Measurements from ENCODE around the gene GTF3C1. TPM values are rescaled to one million over a fixed set of nuclear protein-coding genes. Genes with fewer than 3 reads are reported as not detected.
"Not testable (repeated sequence)": the region's sequence is repeated elsewhere in the genome, so short reads cannot be mapped to it uniquely, and the experiment has no call there.

GTF3C1 gene
- total RNA-seq, 1 donor, result 38.5 TPM

- Histone ChIP-seq H3K4me3 (ENCODE audit: low read length) (no peak overlapping the region), H3K27me3 (ENCODE audit: insufficient read depth, low read length) (no peaks in the 10 kb centered on the region), H3K4me1 (ENCODE audit: insufficient read depth, low read length) (peaks cover 57% of the 10 kb centered on the region), H3K9me3 (ENCODE audit: low read depth, low read length) (no peaks in the 10 kb centered on the region)
Observed at GRCh38 chr16:27460663-27461482, 88.8 kb downstream of the GTF3C1 start.

GRCh38 chr16:27460213-27460612 lies 89.5 kb downstream of the GTF3C1 start:
- H3K4me1 ChIP-seq (ENCODE audit: insufficient read depth, low read length), result peaks cover 64% of the 10 kb centered on the region
- H3K4me3 ChIP-seq (ENCODE audit: low read length), result no peak overlapping the region
- no peaks in the 10 kb centered on the region for H3K9me3 ChIP-seq (ENCODE audit: low read depth, low read length)
- no peaks in the 10 kb centered on the region for H3K27me3 ChIP-seq (ENCODE audit: insufficient read depth, low read length)

DNA sequence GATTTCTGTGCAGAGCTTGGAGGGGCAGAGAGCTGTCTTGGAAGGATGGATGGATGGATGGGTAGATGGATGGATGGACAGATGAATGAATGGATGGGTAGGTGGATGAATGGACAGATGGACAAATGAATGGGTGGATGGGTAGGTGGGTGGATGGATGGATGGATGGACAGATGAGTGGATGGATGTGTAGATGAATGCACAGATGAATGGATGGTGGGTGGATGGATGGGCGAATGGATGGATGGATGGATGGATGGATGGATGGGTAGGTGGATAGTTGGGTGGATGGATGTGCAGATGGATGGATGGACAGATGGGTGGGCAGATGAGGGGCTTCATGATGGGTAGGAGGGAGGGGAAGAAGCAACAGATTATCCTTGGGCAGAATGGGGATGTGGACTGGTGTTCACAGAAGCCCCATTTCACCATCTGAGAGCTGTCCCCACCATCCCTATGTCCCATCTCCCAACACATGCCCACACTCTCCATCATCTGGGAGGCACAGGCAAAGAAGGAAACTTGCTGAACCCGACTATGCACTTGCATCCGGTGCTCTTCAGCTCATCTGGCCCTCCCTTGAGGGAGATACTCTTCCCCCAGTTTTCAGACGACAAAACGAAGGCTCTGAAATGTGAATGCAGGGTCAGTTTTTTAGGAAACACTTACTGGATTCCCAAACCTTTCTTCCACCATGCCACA lies 90.6 kb downstream of the GTF3C1 start:
- H3K27me3 ChIP-seq (ENCODE audit: insufficient read depth, low read length), result no peaks in the 10 kb centered on the region
- no peaks in the 10 kb centered on the region for H3K9me3 ChIP-seq (ENCODE audit: low read depth, low read length)
- H3K4me3 ChIP-seq (ENCODE audit: low read length), result no peak overlapping the region
- H3K4me1 ChIP-seq (ENCODE audit: insufficient read depth, low read length), result peaks cover 53% of the 10 kb centered on the region

DNA sequence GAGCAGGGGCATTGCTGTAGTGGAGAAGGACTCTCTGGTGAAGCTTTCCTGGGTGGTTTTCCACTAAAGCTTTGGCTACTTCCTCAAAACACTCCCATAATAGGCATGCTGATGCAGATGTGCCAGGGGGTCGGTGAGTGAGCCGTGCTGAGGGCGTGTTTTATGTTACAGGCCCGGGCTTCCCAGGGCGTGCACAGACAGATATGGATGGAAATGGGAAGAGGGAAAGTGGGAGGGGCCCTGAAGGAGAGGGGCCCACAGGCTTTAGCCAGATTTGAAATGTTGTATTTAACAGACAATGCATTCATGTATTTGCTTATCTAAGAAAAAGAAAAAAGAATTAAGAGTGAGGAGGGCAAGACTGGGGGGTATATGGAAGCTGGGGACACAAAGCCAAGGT lies 91.5 kb downstream of the GTF3C1 start:
- Histone ChIP-seq H3K9me3 (ENCODE audit: low read depth, low read length) (no peaks in the 10 kb centered on the region), H3K4me1 (ENCODE audit: insufficient read depth, low read length) (peaks cover 46% of the 10 kb centered on the region), H3K4me3 (ENCODE audit: low read length) (no peak overlapping the region), H3K27me3 (ENCODE audit: insufficient read depth, low read length) (no peaks in the 10 kb centered on the region)

DNA sequence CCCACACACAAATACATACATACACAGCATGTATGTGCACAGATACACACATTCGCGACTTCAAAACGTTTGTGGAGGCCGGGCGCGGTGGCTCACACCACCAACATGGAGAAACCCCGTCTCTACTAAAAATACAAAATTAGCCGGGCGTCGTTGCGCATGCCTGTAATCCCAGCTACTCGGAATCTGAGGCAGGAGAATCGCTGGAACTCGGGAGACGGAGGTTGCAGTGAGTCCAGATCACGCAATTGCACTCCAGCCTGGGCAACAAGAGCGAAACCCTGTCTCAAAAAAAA lies 92.2 kb downstream of the GTF3C1 start:
- not testable (repeated sequence) for H3K9me3 ChIP-seq (ENCODE audit: low read depth, low read length); H3K27me3 ChIP-seq (ENCODE audit: insufficient read depth, low read length); H3K4me3 ChIP-seq (ENCODE audit: low read length)
- peaks cover 39% of the 10 kb centered on the region for H3K4me1 ChIP-seq (ENCODE audit: insufficient read depth, low read length)

DNA sequence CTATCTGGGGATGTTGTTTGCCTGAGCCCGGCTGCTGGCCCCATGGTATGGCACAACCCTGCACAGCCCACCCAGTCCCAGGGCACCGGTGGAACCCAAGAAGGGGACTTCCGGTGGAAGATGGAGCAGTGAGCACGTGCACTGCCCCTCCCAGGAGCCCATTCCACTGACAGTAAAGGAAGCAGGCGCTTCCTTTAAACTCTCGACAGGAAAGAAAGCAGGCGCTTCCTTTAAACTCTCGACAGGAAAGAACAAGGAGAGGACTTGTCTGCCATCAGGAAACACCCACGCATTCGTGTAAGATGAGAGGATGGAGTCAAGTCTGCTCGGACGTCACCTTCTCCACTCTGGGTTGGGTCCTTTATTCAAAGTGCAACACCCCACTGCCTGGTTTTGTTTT lies 94.0 kb downstream of the GTF3C1 start:
- Histone ChIP-seq H3K9me3 (ENCODE audit: low read depth, low read length) (no peaks in the 10 kb centered on the region), H3K4me3 (ENCODE audit: low read length) (no peak overlapping the region), H3K4me1 (ENCODE audit: insufficient read depth, low read length) (peaks cover 37% of the 10 kb centered on the region)

DNA sequence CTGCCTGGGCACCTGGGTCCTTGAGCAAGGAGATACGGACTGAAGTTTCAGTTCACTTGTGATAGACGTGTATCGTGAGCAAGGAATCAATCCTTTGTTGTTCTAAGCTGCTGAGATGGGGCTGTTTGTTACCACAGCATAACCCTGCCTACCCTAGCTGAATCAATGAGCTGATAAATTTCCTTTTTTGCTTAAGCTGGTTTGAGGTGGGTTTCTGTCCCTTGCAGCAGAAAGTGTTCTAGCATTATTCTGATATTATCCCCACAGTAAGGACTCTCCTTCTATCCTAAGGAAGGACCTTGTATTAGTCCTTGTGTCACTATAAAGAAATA lies 96.3 kb downstream of the GTF3C1 start:
- Histone ChIP-seq H3K9me3 (ENCODE audit: low read depth, low read length) (no peaks in the 10 kb centered on the region), H3K4me3 (ENCODE audit: low read length) (no peak overlapping the region), H3K4me1 (ENCODE audit: insufficient read depth, low read length) (peaks cover 52% of the 10 kb centered on the region), H3K27me3 (ENCODE audit: insufficient read depth, low read length) (no peaks in the 10 kb centered on the region)

More for the DNA sequence above, 94.0 kb downstream of the GTF3C1 start:
- H3K27me3 ChIP-seq (ENCODE audit: insufficient read depth, low read length), result no peaks in the 10 kb centered on the region

DNA sequence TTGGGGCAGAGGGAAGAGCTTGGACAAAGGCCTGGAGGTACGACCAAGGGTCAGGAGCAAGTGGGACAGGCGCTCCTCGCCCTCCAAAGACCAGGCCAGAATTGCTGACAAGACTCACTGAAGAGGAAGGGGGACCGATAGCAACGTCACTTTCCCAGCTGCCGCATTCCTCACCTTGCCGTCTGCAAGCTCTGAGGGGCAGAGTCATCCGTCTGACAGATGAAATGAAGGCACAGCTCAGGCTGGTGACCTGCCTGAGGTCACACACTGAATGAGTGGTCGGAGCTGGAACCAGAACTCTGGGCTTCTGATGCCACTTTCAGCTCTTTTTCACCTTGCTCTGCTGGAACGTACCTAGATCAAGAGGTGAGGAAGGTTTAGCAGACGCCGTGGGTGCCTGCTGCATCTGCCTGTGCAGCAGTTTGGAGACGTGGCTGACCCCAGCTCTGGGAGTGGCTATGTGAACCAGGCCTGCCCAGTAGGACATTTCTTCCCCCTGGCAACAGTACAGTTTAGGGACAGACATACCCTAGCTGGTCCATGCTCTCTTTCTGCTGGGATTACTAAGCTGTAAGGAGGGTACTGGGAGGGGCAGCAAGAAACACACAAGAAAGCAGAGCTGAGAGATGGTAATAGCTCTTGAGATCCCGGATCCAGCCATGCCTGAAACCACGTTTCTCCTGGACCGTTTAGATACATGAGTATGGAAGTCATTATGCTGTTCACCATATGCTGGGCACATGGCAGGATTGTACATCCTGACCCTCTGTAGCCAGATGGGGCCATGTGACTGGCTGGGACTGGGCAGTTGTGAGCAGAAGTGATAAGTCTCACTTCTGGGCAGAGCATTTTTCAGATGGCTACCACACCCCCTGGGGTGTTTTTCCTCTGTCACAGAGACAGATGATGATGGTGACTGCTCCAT lies 96.9 kb downstream of the GTF3C1 start:
- Histone ChIP-seq H3K27me3 (ENCODE audit: insufficient read depth, low read length) (no peaks in the 10 kb centered on the region), H3K9me3 (ENCODE audit: low read depth, low read length) (no peaks in the 10 kb centered on the region), H3K4me1 (ENCODE audit: insufficient read depth, low read length) (peaks cover 53% of the 10 kb centered on the region), H3K4me3 (ENCODE audit: low read length) (no peak overlapping the region)

DNA sequence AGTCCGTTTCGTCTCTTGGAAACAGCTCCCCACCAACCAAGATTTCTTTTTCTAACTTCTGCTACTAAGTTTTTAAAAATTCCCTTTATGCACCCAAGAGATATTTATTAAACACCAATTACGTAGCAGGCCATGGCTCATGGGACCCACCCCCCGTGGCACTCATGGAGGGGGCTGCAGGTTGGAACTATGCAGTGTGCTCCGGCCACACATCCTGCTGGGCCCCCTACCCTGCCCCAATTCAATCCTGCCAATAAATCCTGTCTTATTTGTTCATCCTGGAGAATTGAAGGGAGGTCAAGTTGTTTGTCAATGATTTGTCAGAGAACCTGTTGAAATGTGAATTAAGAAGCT lies 99.5 kb downstream of the GTF3C1 start:
- peaks cover 60% of the 10 kb centered on the region for H3K4me1 ChIP-seq (ENCODE audit: insufficient read depth, low read length)
- H3K9me3 ChIP-seq (ENCODE audit: low read depth, low read length), result no peaks in the 10 kb centered on the region
- H3K27me3 ChIP-seq (ENCODE audit: insufficient read depth, low read length), result no peaks in the 10 kb centered on the region
- H3K4me3 ChIP-seq (ENCODE audit: low read length), result no peak overlapping the region

DNA sequence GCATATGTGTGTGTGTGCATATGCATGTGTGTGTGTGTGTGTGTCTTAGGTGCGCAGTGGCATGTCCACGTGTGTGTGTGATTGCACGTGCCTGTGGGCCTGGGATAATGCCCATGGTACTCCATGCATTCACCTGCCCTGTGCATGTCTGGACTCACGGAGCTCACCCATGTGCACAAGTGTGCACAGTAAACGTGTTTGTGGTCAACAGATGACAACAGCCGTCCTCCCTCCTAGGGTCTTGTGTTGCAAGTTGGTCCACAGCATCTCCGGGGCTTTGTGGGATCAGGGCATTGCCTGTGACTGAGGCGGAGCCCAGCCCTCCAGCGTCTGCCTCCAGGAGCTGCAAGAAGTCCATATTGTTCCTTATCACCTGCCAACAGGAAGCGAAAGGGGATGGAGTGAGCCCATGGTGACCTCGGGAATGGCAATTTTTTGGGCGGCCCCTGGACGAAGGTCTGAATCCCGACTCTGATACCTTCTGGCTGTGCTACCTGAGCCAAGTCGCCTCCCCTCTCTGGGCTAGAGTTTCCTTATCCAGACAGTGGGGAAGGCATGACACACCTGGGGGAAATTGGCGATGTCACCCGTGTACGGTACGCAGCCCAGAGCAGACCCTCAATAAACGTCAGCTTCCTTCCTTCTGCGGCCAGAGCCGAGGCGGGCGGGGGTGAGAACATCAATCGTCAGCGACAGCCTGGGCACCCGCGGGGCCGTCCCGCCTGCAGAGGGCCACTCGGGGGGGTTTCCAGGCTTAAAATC lies 100.1 kb downstream of the GTF3C1 start:
- Histone ChIP-seq H3K27me3 (ENCODE audit: insufficient read depth, low read length) (no peaks in the 10 kb centered on the region), H3K4me1 (ENCODE audit: insufficient read depth, low read length) (peaks cover 61% of the 10 kb centered on the region), H3K9me3 (ENCODE audit: low read depth, low read length) (no peaks in the 10 kb centered on the region), H3K4me3 (ENCODE audit: low read length) (no peak overlapping the region)

DNA sequence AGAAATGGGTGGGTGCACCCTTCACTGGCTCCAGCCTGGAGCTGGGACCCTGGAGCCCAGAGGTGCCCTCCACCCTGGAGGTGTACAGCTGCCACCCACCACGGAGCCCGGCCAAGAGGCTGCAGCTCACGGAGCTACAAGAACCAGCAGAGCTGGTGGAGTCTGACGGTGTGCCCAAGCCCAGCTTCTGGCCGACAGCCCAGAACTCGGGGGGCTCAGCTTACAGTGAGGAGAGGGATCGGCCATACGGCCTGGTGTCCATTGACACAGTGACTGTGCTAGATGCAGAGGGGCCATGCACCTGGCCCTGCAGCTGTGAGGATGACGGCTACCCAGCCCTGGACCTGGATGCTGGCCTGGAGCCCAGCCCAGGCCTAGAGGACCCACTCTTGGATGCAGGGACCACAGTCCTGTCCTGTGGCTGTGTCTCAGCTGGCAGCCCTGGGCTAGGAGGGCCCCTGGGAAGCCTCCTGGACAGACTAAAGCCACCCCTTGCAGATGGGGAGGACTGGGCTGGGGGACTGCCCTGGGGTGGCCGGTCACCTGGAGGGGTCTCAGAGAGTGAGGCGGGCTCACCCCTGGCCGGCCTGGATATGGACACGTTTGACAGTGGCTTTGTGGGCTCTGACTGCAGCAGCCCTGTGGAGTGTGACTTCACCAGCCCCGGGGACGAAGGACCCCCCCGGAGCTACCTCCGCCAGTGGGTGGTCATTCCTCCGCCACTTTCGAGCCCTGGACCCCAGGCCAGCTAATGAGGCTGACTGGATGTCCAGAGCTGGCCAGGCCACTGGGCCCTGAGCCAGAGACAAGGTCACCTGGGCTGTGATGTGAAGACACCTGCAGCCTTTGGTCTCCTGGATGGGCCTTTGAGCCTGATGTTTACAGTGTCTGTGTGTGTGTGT lies 100.9 kb downstream of the GTF3C1 start:
- Histone ChIP-seq H3K4me1 (ENCODE audit: insufficient read depth, low read length) (peaks cover 61% of the 10 kb centered on the region), H3K27me3 (ENCODE audit: insufficient read depth, low read length) (no peaks in the 10 kb centered on the region), H3K9me3 (ENCODE audit: low read depth, low read length) (no peaks in the 10 kb centered on the region)

DNA sequence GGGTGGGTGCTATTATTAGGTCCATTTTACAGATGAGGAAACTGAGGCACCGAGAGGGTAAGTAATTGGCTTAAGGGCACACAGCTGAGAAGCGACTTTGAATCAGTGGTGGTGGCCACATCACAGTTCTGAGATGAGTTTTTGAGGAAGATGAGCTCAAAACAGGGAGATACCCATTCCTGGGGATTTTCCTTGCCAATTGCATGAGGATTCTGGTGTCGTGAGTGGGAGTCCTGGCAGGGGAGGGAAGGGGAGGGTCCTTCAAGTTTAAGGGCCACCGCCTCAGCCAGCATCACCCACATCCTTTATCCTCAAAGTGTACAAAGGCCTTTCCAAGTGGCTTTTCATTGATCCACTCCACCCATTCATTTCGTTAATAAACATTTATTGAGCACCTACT lies 102.4 kb downstream of the GTF3C1 start:
- Histone ChIP-seq H3K27me3 (ENCODE audit: insufficient read depth, low read length) (no peaks in the 10 kb centered on the region), H3K9me3 (ENCODE audit: low read depth, low read length) (no peaks in the 10 kb centered on the region), H3K4me3 (ENCODE audit: low read length) (no peak overlapping the region), H3K4me1 (ENCODE audit: insufficient read depth, low read length) (peaks cover 61% of the 10 kb centered on the region)

More for the DNA sequence above, 100.9 kb downstream of the GTF3C1 start:
- no peak overlapping the region for H3K4me3 ChIP-seq (ENCODE audit: low read length)

DNA sequence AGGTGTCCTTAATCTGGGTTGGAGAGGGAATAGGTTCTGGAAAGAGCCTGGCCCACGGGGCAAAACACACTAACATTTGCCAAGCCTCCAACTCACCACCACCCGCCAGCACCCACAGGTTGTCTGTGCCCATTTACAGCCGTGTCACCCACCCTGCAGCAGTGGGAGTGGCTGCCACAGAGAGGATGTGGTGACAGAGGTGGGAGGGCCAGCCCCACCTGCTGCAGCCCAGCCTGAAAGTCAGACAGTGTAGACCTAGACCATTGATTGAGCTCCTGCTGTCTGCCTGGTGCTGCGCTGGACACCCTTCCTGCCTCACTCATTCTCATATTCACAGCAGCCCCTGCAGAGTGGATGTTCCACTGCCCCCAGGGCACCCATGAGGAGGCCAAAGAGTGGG lies 103.0 kb downstream of the GTF3C1 start:
- Histone ChIP-seq H3K4me1 (ENCODE audit: insufficient read depth, low read length) (peaks cover 61% of the 10 kb centered on the region), H3K4me3 (ENCODE audit: low read length) (no peak overlapping the region), H3K9me3 (ENCODE audit: low read depth, low read length) (no peaks in the 10 kb centered on the region), H3K27me3 (ENCODE audit: insufficient read depth, low read length) (no peaks in the 10 kb centered on the region)

All from mononuclear cell (primary cell).